HL-60 (cell line): ENCODE results near the gene RPS19.

Source experiments
- DNase-seq, 2 experiments: peaks; one replicate each; pipeline ENCODE4 v3.0.0-alpha.2; 2010 to 2020; ENCODE audit warnings: low read depth in 1 of 2, low spot score in 1 of 2
- H3K27ac ChIP-seq: fragments of 250-450 bp; sonication (Bioruptor Pico); replicated peaks from 2 replicates; pipeline ENCODE4 v1.5.1; 2020; ENCODE audit warnings: mild to moderate bottlenecking, moderate library complexity
- H3K27me3 ChIP-seq: fragments of 250-450 bp; sonication (Bioruptor Pico); 2 replicates; pipeline ENCODE4 v1.5.1; 2021; ENCODE audit warnings: mild to moderate bottlenecking, moderate library complexity; ENCODE audit not compliant: insufficient read depth, poor library complexity, severe bottlenecking
- H3K4me3 ChIP-seq: replicated peaks from 2 replicates; pipeline ENCODE4 v1.5.1; 2011; ENCODE audit warnings: mild to moderate bottlenecking, control low read depth, low read length; ENCODE audit not compliant: insufficient read depth
- GABPA ChIP-seq: IDR thresholded peaks from 2 replicates; pipeline ENCODE4 v1.6.1; 2012; ENCODE audit warnings: low read depth
- POLR2AphosphoS5 ChIP-seq: IDR thresholded peaks from 2 replicates; pipeline ENCODE4 v1.6.1; 2012; ENCODE audit warnings: low read depth
- REST ChIP-seq: IDR thresholded peaks from 2 replicates; pipeline ENCODE4 v1.6.1; 2012; ENCODE audit warnings: low read depth; ENCODE audit not compliant: insufficient replicate concordance
- SPI1 ChIP-seq: IDR thresholded peaks from 2 replicates; pipeline ENCODE4 v1.6.1; 2012; ENCODE audit warnings: low read depth, mild to moderate bottlenecking, borderline replicate concordance
- TF ChIP-seq, protein P1 (sequence below): IDR thresholded peaks from one replicate; pipeline ENCODE4 v1.5.1; 2011; ENCODE audit warnings: low read length, control low read depth, inconsistent platforms; ENCODE audit not compliant: insufficient read depth

Gene RPS19

DNA sequence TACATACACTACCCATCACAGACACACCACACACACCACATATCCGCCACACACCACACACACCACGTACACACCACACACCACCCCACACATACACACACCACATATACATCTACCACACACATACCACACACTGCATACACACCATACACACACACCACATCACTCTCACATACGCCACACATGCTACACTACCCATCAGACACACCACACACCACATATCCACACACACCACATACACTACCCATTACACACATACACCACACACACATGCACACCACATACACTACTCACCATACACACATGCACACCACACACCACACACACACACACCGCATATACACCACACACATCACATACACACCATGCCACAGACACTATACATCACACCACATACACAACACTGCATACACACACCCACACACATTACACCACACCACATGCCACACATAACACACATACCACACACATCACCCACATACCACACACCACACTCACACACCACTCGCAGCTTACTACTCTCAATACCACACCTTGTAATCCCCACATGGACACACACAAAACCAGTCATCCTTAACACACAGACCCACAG, 58.7 kb downstream of the RPS19 start:
- Histone ChIP-seq H3K4me3 (no peak overlapping the region), H3K27me3 (peaks cover 50% of the 10 kb centered on the region), H3K27ac (no peak overlapping the region)
- DNase-seq: no peak
- TF ChIP-seq GABPA: no peak
- TF ChIP-seq, protein P1, sequence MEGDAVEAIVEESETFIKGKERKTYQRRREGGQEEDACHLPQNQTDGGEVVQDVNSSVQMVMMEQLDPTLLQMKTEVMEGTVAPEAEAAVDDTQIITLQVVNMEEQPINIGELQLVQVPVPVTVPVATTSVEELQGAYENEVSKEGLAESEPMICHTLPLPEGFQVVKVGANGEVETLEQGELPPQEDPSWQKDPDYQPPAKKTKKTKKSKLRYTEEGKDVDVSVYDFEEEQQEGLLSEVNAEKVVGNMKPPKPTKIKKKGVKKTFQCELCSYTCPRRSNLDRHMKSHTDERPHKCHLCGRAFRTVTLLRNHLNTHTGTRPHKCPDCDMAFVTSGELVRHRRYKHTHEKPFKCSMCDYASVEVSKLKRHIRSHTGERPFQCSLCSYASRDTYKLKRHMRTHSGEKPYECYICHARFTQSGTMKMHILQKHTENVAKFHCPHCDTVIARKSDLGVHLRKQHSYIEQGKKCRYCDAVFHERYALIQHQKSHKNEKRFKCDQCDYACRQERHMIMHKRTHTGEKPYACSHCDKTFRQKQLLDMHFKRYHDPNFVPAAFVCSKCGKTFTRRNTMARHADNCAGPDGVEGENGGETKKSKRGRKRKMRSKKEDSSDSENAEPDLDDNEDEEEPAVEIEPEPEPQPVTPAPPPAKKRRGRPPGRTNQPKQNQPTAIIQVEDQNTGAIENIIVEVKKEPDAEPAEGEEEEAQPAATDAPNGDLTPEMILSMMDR: no peak
- TF ChIP-seq SPI1: no peak
- TF ChIP-seq REST: no peak
- TF ChIP-seq POLR2AphosphoS5: no peak

- Histone ChIP-seq H3K27ac (no peak overlapping the region), H3K27me3 (peaks cover 43% of the 10 kb centered on the region), H3K4me3 (no peak overlapping the region)
- TF ChIP-seq, protein P1: no peak
- TF ChIP-seq POLR2AphosphoS5 (no peak), GABPA (no peak), SPI1 (no peak), REST (no peak)
- DNase-seq: no peak
Observed at GRCh38 chr19:41919948-41920712, 60.1 kb downstream of the RPS19 start.

DNA sequence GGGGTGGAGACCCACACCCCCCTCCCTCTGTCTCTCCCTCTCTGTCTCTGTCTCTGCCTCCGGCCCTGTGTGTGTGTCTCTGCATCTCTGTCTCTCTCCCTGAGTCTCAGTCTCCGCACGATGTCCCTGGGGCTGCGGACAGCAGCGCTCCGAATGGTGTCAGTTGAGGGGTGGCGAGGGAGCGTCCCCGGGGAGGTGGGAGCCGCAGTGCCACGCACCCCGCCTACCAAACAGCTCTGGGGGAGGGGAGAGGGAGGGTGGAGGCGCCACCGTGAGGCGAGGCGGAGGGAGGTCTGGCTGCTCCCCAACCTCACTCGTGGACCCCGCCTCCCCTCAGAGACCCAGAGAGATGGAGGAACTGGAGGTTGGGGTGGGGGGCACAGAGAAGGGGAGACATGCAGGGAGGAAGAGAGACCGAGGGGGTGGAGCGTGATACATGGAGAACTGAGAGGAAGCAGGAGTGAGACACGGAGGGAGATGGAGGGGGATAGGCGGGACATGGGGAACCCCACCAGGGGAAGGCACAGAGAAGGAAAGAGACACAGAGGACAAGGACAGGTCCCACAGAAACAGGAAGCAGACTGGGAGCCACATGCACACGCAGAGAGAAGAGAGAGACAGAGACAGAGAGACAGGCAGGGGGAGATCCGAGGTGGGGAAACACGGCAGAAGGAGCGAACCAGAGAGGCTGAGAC, 61.0 kb downstream of the RPS19 start:
- H3K27me3 ChIP-seq: peaks cover 37% of the 10 kb centered on the region
- H3K27ac ChIP-seq: no peak overlapping the region
- no peak overlapping the region for H3K4me3 ChIP-seq
- DNase-seq: no peak
- TF ChIP-seq SPI1 (no peak), POLR2AphosphoS5 (no peak), GABPA (no peak), REST (no peak)
- TF ChIP-seq, protein P1: no peak
